ENCODE measurements around the gene GABBR2.
"Not testable (repeated sequence)": the region's sequence is repeated elsewhere in the genome, so short reads cannot be mapped to it uniquely, and the experiment has no call there.

The GABBR2 gene

DNA sequence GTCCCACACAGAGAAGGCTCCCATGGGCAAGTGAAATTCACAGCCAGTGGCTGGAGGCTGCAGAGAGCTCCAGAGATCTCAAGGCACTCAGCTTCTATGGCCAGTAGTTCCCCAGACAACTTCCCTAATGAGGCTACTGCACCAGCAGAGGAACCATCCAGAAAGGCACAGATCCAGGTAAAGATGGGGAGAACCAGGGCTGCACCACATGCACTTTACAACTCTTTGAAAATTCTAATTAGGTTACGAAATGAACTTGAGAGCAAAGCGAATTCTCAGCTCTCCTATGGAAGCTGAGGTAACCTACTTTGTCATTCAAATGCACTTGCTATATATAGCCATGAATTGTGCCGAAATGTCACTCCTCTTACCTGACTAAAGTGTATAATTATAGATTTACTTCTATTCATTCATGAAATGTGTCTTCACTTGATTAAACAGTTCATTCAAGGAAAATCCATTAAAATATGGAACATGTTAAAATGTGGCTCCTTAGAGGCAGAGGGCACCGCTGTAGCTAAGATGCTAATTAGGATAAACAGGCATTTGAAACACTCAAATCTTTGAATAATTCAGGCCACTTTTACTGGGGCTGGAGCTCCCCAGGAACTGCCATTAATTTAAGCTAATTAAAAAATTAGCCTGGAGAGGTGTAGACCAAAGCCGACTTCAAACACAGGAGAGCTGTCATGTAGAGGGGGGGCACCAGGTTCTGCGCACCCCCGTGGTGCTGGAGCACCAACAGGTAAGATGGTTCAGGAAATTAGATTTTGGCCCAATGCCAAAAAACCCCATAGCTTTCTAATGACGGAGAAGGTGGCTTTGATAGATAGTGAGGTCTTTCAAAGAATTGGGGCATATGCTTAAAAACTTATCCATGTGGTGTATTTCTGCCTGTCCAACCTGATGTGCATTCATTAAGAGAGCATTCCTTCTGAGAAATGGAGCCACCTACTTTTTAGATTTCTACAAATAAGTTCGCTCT, 204.1 kb downstream of the GABBR2 start:
- DNase-seq: no peak

DNA sequence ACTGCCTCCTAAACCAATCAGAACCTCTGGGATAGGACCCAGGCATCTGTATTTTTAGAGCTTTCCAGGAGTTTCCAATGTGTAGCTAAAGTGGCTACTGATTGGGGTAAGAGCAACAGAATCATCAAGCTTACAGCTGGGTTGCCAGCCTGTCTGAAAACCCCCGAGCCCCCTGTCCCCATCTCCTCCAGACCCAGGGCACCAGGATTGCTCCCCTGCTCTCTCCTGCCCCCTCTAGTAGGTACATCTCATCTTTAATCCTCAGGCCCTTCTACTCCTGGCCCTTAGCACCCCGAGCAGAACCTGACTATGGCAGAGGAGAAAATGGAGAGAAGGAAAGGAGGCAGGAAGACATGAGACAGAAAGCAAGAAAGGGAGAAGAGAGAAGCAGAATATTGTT, 204.9 kb downstream of the GABBR2 start:
- no peak for DNase-seq

DNA sequence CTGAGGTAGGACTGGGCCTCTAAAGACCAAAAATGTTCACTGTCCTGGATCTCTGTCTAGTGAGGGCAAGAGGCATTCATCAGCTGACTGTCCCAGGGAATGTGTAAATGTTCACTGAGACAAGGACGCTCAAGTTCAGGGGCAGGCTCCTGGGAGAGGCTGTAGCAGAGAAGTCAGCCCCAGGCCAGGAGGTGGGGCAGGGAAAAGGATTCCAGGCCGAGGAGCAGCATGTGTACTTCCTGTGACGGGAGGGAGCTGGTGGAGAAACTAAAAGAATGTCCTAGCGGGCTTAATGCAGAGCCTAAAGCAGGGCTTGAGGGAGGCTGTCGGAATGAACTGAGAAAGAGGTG, 205.8 kb downstream of the GABBR2 start:
- DNase-seq: no peak

- DNase-seq: no peak
Observed at GRCh38 chr9:98502311-98502975, 206.3 kb downstream of the GABBR2 start.

DNA sequence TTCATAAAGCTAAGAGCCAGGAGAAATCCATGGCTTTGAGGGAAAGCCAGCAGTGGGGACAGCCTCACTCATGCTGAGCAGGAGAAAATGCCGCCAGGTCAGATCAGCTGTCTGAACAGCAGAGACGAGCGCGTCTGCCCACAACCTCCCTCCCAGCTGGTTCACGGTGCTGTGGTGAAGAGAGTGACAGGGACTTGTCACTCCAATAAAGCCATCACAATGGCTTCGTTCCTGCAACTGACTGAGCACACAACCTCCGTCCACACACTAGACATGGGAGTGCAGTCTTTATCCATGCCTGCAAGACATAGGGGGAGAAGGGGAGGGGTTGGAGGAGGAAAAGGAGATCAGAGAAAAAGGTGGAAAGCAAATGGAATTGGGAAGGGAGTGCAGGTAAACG, 206.9 kb downstream of the GABBR2 start:
- DNase-seq: no peak

DNA sequence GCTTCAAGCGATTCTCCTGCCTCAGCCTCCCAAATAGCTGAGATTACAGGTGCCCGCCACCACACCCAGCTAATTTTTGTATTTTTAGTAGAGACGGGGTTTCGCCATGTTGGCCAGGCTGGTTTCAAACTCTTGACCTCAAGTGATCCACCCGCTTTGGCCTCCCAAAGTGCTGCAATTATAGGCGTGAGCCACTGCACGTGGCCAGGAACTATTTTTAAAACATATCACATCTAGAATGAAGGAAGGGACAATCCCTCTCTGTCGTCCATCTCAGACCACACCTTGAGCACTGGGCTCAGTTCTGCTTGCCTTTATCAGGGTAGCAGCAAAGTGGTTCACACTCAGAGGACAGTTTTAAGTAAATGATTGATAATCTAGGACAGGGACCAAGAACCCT, 207.5 kb downstream of the GABBR2 start:
- DNase-seq: not testable (repeated sequence)

GRCh38 chr9:98500337-98500919, 208.3 kb downstream of the GABBR2 start:
- no peak for DNase-seq

- no peak for DNase-seq
Observed at GRCh38 chr9:98495530-98495929, 213.2 kb downstream of the GABBR2 start.

DNA sequence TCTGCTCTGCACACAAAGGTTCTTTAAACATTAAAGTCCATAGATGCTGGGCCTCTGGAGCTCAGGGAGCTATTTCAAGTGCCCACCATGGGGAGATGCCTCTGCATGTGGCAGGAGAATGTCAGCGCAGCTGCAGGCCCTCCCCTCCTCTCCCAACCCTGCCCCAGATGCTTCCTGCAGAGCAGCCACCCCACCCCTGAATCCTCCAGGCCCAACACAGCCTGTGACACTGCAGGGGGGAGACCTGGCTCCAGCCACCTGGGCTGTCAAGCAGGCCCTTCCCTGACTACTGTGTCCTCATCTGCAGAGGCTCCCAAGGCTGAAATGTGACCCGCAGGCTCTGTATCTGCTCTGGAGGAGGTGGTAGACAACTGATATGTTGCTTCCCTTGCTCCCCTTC, 213.9 kb downstream of the GABBR2 start:
- DNase-seq: no peak

- no peak for DNase-seq
Observed at GRCh38 chr9:98491828-98492227, 216.9 kb downstream of the GABBR2 start.

GRCh38 chr9:98491231-98491651, 217.5 kb downstream of the GABBR2 start:
- DNase-seq: no peak

DNA sequence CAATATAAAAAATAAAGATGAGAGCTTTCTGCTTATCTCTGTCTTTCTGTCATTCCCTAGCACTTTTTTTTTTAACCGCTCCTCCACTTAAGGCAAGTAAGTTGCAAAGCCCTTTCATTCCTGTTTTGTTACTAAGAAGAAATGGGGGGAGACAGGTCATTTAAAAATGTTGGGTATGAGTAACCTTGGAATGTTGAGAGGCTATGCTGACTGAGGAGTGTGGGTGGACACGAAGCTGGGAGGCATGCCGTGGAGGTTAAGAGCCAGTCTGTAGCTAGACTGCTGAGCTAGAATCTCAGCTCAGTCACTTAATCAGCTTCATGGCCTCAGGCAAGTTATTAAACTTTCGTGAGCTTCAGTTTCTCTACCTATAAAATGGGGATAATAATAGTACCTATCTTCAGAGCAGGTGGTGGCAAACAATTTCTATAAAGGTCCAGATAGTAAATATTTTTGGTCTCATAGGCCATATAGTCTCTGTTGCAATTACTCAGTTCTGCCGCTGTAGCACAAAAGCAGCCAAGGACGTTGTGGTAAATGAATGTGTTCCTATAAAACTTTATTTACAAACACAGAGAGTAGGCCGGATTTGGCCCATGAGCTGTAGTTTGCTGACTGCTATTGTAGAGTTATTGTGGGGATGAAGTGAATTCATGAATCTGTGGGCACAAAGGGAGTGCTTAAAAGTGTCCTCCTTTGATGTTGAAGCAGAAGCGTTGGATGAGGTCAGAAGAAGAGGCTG, 220.0 kb downstream of the GABBR2 start:
- no peak for DNase-seq

- DNase-seq: no peak
Observed at GRCh38 chr9:98485706-98486105, 223.0 kb downstream of the GABBR2 start.

DNA sequence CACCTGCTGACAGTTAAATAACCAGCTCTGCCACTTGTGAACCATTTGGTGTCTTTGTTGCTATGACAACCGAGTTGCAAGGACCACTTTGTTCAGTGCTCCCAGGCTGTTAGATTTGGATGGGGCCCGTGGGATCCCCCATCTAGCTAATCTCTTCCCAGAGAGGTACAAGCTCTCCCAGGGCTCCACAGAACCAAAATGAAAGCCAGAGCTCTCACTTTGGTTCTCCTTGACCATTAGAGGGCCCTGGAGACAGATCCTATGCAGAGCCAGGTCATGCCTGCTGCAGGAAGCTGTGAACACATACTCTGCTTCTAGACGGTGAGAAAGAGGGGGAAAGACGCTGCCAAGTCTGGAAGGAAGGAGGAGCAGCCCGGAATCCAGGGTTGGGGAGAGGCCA, 224.6 kb downstream of the GABBR2 start:
- DNase-seq: no peak

- no peak for DNase-seq
Observed at GRCh38 chr9:98482226-98482625, 226.5 kb downstream of the GABBR2 start.

- DNase-seq: no peak
Observed at GRCh38 chr9:98481676-98482075, 227.1 kb downstream of the GABBR2 start.

DNA sequence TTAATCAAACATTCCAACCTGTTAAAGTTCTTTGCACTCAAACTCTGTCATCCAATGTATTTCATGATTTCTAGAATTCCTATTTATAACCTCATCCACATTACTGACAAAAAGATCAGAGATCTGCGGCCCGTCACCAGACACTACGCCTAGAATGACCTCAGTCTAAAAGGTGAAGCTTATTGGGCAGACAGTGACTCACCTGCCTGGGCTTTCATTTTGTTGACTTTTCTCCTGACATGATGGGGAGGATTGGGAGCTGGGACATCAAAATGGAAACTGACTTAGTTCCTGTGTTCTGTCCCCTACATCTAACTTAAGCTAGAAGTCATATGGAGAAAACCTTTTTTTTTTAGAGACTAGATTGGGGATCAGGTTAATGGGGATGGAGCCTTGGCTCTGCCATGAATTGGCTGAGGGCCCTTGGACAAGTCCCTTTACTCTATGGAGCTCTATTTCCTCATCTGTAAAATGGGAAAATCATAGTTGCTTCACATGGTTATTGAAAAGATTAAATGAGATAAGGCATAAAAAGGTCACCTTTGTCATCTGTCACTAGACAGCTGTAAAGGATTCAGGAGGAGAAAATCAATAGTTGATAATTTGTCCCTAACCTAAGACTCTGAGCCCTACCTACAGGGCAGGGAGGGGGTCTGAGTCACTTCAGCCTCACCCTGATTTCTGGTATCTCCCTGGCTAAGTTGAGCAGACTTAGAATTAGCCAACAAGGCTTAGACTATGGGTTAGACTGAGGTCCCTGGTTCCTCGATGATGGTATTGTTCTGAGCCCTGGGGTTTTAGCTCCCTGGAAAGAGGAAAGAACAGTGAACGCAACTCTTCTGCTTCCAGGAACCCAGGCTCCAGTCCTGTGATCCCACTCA, 228.5 kb downstream of the GABBR2 start:
- DNase-seq: no peak

DNA sequence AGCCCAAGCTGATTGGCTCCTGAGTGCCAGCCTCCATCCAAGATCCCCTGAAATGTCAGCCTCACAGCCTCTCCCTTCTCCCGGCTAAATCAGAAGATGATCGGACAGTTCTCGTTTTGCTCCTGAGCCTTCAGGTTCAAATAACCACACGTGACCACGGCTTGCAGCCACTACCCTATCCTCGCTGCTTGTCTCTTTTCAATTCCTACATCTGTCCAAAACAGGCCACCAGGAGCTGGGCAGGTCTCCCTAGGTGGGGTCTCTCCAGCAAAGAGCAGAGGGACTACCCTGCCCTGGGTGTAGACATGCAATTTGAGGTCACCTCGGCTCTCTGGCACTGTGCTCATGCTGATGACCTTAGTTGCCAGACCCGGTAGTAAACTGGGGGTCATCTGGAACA, 229.3 kb downstream of the GABBR2 start:
- no peak for DNase-seq

GRCh38 chr9:98477884-98478283, 230.9 kb downstream of the GABBR2 start:
- DNase-seq: no peak

DNA sequence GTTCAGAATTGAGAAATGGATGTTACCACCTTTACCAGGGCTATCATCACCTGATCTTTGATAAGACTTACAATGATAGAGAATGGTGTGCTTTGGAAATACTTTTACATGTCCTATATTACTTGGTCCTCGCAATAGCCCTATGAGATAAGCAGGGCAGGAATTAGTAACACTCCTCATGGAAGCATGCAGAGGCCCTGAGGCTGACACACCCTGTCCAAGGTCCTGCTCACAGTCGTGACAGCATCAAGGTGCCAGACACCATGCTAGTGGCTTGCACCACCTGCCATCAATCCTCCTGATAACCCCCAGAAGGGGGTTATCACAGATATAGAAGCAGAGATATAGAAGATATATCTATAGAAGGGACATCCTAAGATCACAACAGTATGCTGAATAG, 236.5 kb downstream of the GABBR2 start:
- DNase-seq: no peak

DNA sequence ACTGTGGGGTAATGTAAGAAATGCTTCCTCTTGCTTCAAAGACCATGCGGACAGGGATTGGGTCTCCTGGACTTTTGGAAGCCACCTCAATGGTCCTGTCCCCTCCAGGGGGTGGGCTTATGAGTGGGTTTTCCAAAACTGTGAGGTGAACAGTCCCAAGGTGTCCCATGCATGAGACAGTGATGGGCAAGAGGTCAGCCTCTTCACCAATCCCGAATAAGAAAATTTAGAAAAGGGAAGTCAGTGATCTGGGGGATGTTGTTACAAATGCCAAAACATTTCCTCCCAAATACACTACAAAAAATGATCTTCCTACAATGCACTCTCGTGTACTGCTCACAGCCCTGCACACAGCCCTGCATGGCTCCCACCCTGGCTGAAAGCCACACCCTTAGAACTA, 237.6 kb downstream of the GABBR2 start:
- no peak for DNase-seq

DNA sequence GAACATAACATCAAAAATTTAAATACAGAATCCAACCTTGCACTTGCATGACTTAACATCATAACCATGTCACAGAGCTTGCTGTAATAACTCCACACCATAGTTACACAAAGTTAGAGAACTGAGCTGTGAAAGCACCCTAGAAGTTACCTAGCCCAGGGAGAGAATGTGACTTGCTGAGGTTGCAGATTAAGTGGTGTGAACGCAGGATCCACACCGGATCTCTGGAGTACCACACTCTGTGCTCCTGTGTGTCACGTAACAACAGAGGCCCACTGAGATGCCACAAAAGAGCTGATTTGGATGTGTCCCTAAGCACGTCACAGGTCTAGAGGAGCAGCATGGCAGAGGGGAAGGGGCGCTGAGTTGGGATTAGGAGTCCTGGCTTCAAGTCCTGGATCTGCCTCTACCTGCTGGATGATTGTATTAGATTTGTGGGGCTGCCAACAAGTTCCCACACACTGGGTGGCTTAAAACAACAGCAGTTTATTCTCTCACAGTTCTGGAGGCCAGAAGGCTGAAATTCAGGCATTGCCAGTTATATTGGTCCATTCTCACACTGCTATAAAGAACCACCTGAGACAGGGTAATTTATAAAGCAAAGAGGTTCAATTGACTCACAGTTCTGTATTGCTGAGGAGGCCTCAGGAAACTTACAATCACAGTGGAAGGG, 240.0 kb downstream of the GABBR2 start:
- DNase-seq: no peak
